Measurements from ENCODE around the gene GNPNAT1. TPM values are rescaled to one million over a fixed set of nuclear protein-coding genes. Genes with fewer than 3 reads are reported as not detected.

Gene GNPNAT1
- total RNA-seq, result 10 to 100 TPM in 1 of 4 donors, 1 to 10 TPM in 3; 7.4 to 15.2 (median 8.3) TPM
- 5.0 TPM for polyA plus RNA-seq
- long read RNA-seq, donor 1, transcript GNPNAT1-201 (6 exons, 3,860 nt), result major isoform, 11 of 15 reads
- long read RNA-seq, donor 1, partial matches to known transcripts, result 0 of 15 reads
- long read RNA-seq, donor 1, other reads (novel, unspliced or antisense), result 4 of 15 reads
- long read RNA-seq, donor 2, partial matches to known transcripts, result 0 of 3 reads
- long read RNA-seq, donor 2, other reads (novel, unspliced or antisense), result 0 of 3 reads
- long read RNA-seq, donor 3, transcript GNPNAT1-201 (6 exons, 3,860 nt), result major isoform, 29 of 36 reads
- long read RNA-seq, donor 3, partial matches to known transcripts, result 3 of 36 reads
- long read RNA-seq, donor 3, other reads (novel, unspliced or antisense), result 3 of 36 reads
- long read RNA-seq, donor 4, partial matches to known transcripts, result 0 of 3 reads
- long read RNA-seq, donor 4, other reads (novel, unspliced or antisense), result 1 of 3 reads

GRCh38 chr14:52791223-52792096 lies at the start of gene GNPNAT1:
GNPNAT1 (minus strand) TSS chr14:52791607; CDS start chr14:52784650, 6,957 bp downstream.
- peaks cover 2% of the 10 kb centered on the region for H3K4me1 ChIP-seq (ENCODE audit: control insufficient read depth, insufficient read depth, low read length)
- no peaks in the 10 kb centered on the region for H3K27me3 ChIP-seq (ENCODE audit: control insufficient read depth, insufficient read depth)
- no peaks in the 10 kb centered on the region for H3K9me3 ChIP-seq (ENCODE audit: control insufficient read depth, low read length)
- WGBS, result under 1% methylated on average over 74 of the region's 74 CpGs
- peak within 1 kb of the TSS; percentile 95 for H3K27ac ChIP-seq (ENCODE audit: low read length)
- intact Hi-C loops (cut with DNase I), result no loop called here
- peak; percentile 97 to 98 for ATAC-seq
- peak within 1 kb of the TSS; percentile 77 for H3K4me3 ChIP-seq (ENCODE audit: low read length)
- peak; percentile 91 to 96 (median 95) for DNase-seq

DNA sequence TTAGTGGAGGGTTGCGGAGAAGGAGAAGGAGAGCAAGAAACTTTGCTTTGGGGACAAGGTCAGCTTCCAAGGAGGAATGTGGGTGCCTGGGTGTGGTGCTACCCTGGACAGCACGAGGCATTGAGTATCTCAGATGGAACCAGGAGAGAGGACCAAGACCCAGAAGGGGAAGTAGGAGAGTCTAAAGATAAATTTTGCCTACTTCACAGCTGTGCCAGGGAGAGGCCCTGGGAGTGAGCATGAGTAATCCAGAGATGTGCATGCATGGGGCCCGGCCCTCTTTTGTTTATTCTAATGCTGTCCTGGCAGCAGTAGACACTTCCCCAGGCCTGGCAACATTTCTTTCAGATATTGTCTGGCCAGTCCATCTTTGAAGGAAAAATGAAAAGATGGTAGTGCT lies 49.5 kb upstream of the GNPNAT1 start:
- intact Hi-C loops (cut with DNase I), result no loop called here
- no peaks in the 10 kb centered on the region for H3K9me3 ChIP-seq (ENCODE audit: control insufficient read depth, low read length)
- no peaks in the 10 kb centered on the region for H3K27me3 ChIP-seq (ENCODE audit: control insufficient read depth, insufficient read depth)
- peak; percentile 73 to 85 for ATAC-seq
- no peak overlapping the region for H3K4me3 ChIP-seq (ENCODE audit: low read length)
- no peak overlapping the region for H3K27ac ChIP-seq (ENCODE audit: low read length)
- WGBS, result 59% methylated on average over 3 of the region's 3 CpGs
- H3K4me1 ChIP-seq (ENCODE audit: control insufficient read depth, insufficient read depth, low read length), result peaks cover 6% of the 10 kb centered on the region
- DNase-seq, result peak in 2 of 3 donors; percentile 39 to 57

DNA sequence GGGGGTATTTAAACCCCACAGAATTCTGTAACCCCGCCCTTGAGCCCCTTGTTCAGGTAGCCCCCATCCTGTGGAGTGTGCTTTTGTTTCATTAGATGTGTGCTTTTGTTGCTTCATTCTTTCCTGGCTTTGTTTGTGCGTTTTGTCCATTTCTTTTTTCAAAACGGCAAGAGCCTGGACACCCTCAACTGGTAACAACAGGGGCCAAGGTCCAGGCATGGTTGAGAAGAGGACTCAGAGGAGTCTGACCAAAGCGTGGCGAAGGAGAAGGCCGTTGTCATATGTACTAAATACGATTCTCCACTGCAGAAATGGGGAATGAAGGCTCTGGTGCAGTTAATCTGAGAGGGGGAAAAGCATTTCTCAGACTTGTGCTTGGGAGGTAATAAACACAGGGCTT lies 46.0 kb upstream of the GNPNAT1 start:
- WGBS, result 90% methylated on average over 7 of the region's 7 CpGs
- Histone ChIP-seq H3K27ac (ENCODE audit: low read length) (no peak overlapping the region), H3K4me1 (ENCODE audit: control insufficient read depth, insufficient read depth, low read length) (no peaks in the 10 kb centered on the region), H3K9me3 (ENCODE audit: control insufficient read depth, low read length) (no peaks in the 10 kb centered on the region), H3K4me3 (ENCODE audit: low read length) (no peak overlapping the region), H3K27me3 (ENCODE audit: control insufficient read depth, insufficient read depth) (no peaks in the 10 kb centered on the region)
- no peak for DNase-seq
- intact Hi-C loops (cut with DNase I), result no loop called here
- no peak for ATAC-seq

DNA sequence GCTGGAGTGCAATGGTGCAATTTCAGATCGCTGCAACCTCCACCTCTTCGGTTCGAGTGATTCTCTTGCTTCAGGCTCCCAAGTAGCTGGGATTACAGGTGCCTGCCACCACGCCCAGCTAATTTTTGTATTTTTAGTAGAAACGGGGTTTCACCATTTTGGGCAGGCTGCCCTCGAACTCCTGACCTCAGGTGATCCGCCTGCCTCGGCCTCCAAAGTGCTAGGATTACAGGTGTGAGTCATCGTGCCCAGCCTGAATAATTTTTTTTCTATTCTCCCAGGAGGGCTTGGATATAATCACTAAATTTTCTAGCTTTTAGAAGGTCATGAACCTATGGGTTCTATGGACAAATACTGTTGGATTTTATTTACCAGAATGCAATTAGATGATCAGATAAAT lies 44.7 kb upstream of the GNPNAT1 start:
- WGBS, result 97% methylated on average over 9 of the region's 9 CpGs
- Histone ChIP-seq H3K4me3 (ENCODE audit: low read length) (no peak overlapping the region), H3K27ac (ENCODE audit: low read length) (no peak overlapping the region), H3K9me3 (ENCODE audit: control insufficient read depth, low read length) (no peaks in the 10 kb centered on the region), H3K4me1 (ENCODE audit: control insufficient read depth, insufficient read depth, low read length) (no peaks in the 10 kb centered on the region), H3K27me3 (ENCODE audit: control insufficient read depth, insufficient read depth) (no peaks in the 10 kb centered on the region)
- intact Hi-C loops (cut with DNase I), result no loop called here
- ATAC-seq (no peak), DNase-seq (no peak)

DNA sequence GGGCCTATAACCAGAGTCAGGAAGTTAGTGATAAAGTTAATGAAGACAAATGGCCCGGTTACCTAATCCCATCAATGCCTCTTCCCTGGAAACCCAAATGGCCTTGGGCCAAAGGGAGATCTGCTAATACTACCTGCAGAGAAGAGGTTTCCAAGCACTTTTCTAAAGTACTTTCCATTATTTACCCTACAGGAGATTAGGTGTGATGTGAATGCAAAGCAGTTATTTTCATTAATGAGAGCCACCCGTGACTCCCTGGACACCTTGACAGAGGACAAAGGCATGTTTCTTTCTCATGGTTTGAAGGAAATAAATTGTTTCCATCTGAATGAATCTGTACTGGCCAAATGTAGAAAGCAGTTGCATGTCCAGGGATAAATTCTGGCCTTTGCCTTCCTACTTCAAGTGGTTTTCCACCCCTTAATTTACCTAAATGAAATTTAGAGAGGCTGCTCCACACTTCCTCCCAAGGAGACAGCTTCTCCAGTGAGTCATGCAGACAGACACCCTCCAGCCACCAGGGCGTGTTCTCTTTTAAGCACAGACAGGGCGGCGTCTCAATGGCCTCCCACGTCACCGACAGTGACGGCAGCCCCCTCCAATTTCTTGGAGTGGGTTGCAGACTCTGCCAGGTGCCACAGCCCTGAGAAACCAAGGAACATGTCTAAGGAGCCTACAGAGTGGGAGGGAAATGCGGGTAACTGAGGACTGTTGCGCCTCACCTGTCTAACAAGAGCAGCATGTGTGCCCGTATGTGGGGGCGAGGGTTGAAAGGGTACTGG lies 43.9 kb upstream of the GNPNAT1 start:
- intact Hi-C loops (cut with DNase I), result no loop called here
- peak in 1 of 3 donors; percentile 20 for DNase-seq

GRCh38 chr14:52834440-52834842 lies 43.0 kb upstream of the GNPNAT1 start:
- no peak overlapping the region for H3K27ac ChIP-seq (ENCODE audit: low read length)
- 56% methylated on average over 1 of the region's 1 CpG for WGBS
- intact Hi-C loops (cut with DNase I), result no loop called here
- ATAC-seq (no peak), DNase-seq (no peak)
- H3K4me3 ChIP-seq (ENCODE audit: low read length), result no peak overlapping the region
- H3K4me1 ChIP-seq (ENCODE audit: control insufficient read depth, insufficient read depth, low read length), result no peaks in the 10 kb centered on the region
- H3K9me3 ChIP-seq (ENCODE audit: control insufficient read depth, low read length), result no peaks in the 10 kb centered on the region
- no peaks in the 10 kb centered on the region for H3K27me3 ChIP-seq (ENCODE audit: control insufficient read depth, insufficient read depth)

More for the DNA sequence above, 43.9 kb upstream of the GNPNAT1 start:
- WGBS, result 83% methylated on average over 12 of the region's 12 CpGs
- Histone ChIP-seq H3K27me3 (ENCODE audit: control insufficient read depth, insufficient read depth) (no peaks in the 10 kb centered on the region), H3K9me3 (ENCODE audit: control insufficient read depth, low read length) (no peaks in the 10 kb centered on the region), H3K27ac (ENCODE audit: low read length) (no peak overlapping the region), H3K4me1 (ENCODE audit: control insufficient read depth, insufficient read depth, low read length) (no peaks in the 10 kb centered on the region), H3K4me3 (ENCODE audit: low read length) (no peak overlapping the region)
- no peak for ATAC-seq

GRCh38 chr14:52833891-52834290 lies 42.5 kb upstream of the GNPNAT1 start:
- ATAC-seq, result no peak
- intact Hi-C loops (cut with DNase I), result no loop called here
- no peak overlapping the region for H3K4me3 ChIP-seq (ENCODE audit: low read length)
- no peaks in the 10 kb centered on the region for H3K9me3 ChIP-seq (ENCODE audit: control insufficient read depth, low read length)
- no peaks in the 10 kb centered on the region for H3K4me1 ChIP-seq (ENCODE audit: control insufficient read depth, insufficient read depth, low read length)
- WGBS, result 96% methylated on average over 5 of the region's 5 CpGs
- no peaks in the 10 kb centered on the region for H3K27me3 ChIP-seq (ENCODE audit: control insufficient read depth, insufficient read depth)
- H3K27ac ChIP-seq (ENCODE audit: low read length), result no peak overlapping the region
- no peak for DNase-seq

GRCh38 chr14:52829527-52830185 lies 38.2 kb upstream of the GNPNAT1 start:
- intact Hi-C loops (cut with DNase I), result loop anchor here in 3 of 4 donors (10.0 kb wide), 2 partner anchors 225 to 475 kb away; no protein-coding TSS in a partner anchor
- 88% methylated on average over 7 of the region's 7 CpGs for WGBS
- H3K9me3 ChIP-seq (ENCODE audit: control insufficient read depth, low read length), result no peaks in the 10 kb centered on the region
- H3K4me1 ChIP-seq (ENCODE audit: control insufficient read depth, insufficient read depth, low read length), result no peaks in the 10 kb centered on the region
- H3K27ac ChIP-seq (ENCODE audit: low read length), result no peak overlapping the region
- DNase-seq (no peak), ATAC-seq (no peak)
- H3K27me3 ChIP-seq (ENCODE audit: control insufficient read depth, insufficient read depth), result no peaks in the 10 kb centered on the region
- H3K4me3 ChIP-seq (ENCODE audit: low read length), result no peak overlapping the region

DNA sequence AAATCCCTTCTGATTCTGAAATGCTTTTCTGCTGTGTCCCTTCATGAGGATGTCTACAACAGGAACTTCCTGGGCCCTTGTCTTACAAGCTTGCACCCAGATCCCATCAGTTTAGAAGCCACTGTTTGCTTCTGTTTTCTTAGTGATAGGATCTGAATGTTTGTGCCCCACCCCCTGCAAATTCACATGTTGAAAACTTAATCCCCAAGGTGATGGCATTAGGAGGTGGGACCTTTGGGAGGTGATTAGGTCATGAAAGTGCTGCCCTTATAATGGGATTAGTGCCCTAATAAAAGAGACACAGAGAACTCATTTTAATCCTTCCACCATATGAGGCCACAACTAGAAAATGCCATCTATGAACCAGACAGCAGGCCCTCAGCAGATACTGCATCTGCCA lies 36.0 kb upstream of the GNPNAT1 start:
- no peak for ATAC-seq
- Histone ChIP-seq H3K27ac (ENCODE audit: low read length) (no peak overlapping the region), H3K4me3 (ENCODE audit: low read length) (no peak overlapping the region), H3K27me3 (ENCODE audit: control insufficient read depth, insufficient read depth) (no peaks in the 10 kb centered on the region), H3K9me3 (ENCODE audit: control insufficient read depth, low read length) (no peaks in the 10 kb centered on the region), H3K4me1 (ENCODE audit: control insufficient read depth, insufficient read depth, low read length) (no peaks in the 10 kb centered on the region)
- DNase-seq, result no peak
- intact Hi-C loops (cut with DNase I), result loop anchor here in 3 of 4 donors (10.0 kb wide), 2 partner anchors 227 to 477 kb away; no protein-coding TSS in a partner anchor

GRCh38 chr14:52825085-52825484 lies 33.7 kb upstream of the GNPNAT1 start:
- intact Hi-C loops (cut with DNase I), result loop anchor here in 3 of 4 donors (2.0 to 10.0 kb wide), 3 partner anchors 136 to 480 kb away; no protein-coding TSS in a partner anchor
- Histone ChIP-seq H3K27me3 (ENCODE audit: control insufficient read depth, insufficient read depth) (no peaks in the 10 kb centered on the region), H3K4me1 (ENCODE audit: control insufficient read depth, insufficient read depth, low read length) (no peaks in the 10 kb centered on the region), H3K4me3 (ENCODE audit: low read length) (no peak overlapping the region), H3K27ac (ENCODE audit: low read length) (no peak overlapping the region), H3K9me3 (ENCODE audit: control insufficient read depth, low read length) (no peaks in the 10 kb centered on the region)
- 51% methylated on average over 4 of the region's 4 CpGs for WGBS
- ATAC-seq, result no peak
- no peak for DNase-seq

Data from right cardiac atrium (tissue), 5 donors.